ENCODE data around the gene HYAL2. TPM values are rescaled to one million over a fixed set of nuclear protein-coding genes. Genes with fewer than 3 reads are reported as not detected.
A peak's percentile ranks its signal among the peaks of the same experiment; 100 is the strongest.

The HYAL2 gene
- total RNA-seq, 6 experiments from 2014 or later = 13.0 to 41.6 (median 21.2) TPM

GRCh38 chr3:50358911-50359759 lies 36.6 kb upstream of the HYAL2 start, which contains the start of gene TMEM115:
Gene TMEM115, minus strand, starts transcription at chr3:50359521. Its CDS starts 458 bp downstream, at chr3:50359063.
- ATAC-seq = peak; percentile 91 to 98 (median 96)
- Histone ChIP-seq H3K4me3 (peak within 1 kb of the TSS; percentile 87 to 98 (median 92)), H3K27me3 (no peaks in the 10 kb centered on the region), H3K36me3 (peaks cover 0 to 13% (median 2%) of the 10 kb centered on the region in 4 donors), H3K4me1 (peaks cover 0 to 40% (median 24%) of the 10 kb centered on the region in 4 donors), H3K27ac (peak within 1 kb of the TSS; percentile 69 to 86 (median 80)), H3K9me3 (no peaks in the 10 kb centered on the region)
- TF ChIP-seq CTCF (IDR thresholded peaks at IDR 0.05) (no peak), POLR2A (IDR thresholded peaks at IDR 0.05) (peak; percentile 66)
- DNase-seq = peak; percentile 95 to 99 (median 98)
- intact Hi-C loops (cut with DNase I) = no loop called here
- WGBS (ENCODE audit: insufficient coverage, low coverage, low lambda C conversion rate, missing lambda C conversion rate) = 0% methylated on average over 20 of the region's 64 CpGs

- peak overlapping the region; percentile 69 to 86 (median 80) for H3K27ac ChIP-seq
- H3K27me3 ChIP-seq = no peaks in the 10 kb centered on the region
- no peaks in the 10 kb centered on the region for H3K9me3 ChIP-seq
- intact Hi-C loops (cut with DNase I) = no loop called here
- H3K36me3 ChIP-seq = peaks cover 0 to 20% (median 5%) of the 10 kb centered on the region in 4 donors
- 72% methylated on average over 12 of the region's 24 CpGs for WGBS (ENCODE audit: insufficient coverage, low coverage, low lambda C conversion rate, missing lambda C conversion rate)
- DNase-seq (peak in 1 of 3 donors; percentile 62), ATAC-seq (no peak)
- TF ChIP-seq CTCF (IDR thresholded peaks at IDR 0.05) (no peak), POLR2A (IDR thresholded peaks at IDR 0.05) (no peak)
- H3K4me3 ChIP-seq = peak overlapping the region; percentile 87 to 98 (median 92)
- H3K4me1 ChIP-seq = peaks cover 0 to 40% (median 24%) of the 10 kb centered on the region in 4 donors
Observed at GRCh38 chr3:50358355-50358910, 35.9 kb upstream of the HYAL2 start.

- DNase-seq (no peak), ATAC-seq (peak in 1 of 4 donors; percentile 2)
- intact Hi-C loops (cut with DNase I) = no loop called here
- no peaks in the 10 kb centered on the region for H3K9me3 ChIP-seq
- H3K36me3 ChIP-seq = peaks cover 0 to 24% (median 5%) of the 10 kb centered on the region in 4 donors
- H3K27me3 ChIP-seq = no peaks in the 10 kb centered on the region
- H3K4me1 ChIP-seq = peaks cover 0 to 40% (median 24%) of the 10 kb centered on the region in 4 donors
- no peak for TF ChIP-seq POLR2A (IDR thresholded peaks at IDR 0.05)
- no peak for TF ChIP-seq CTCF (IDR thresholded peaks at IDR 0.05)
- WGBS (ENCODE audit: insufficient coverage, low coverage, low lambda C conversion rate, missing lambda C conversion rate) = 0% methylated on average over 1 of the region's 1 CpG
- H3K27ac ChIP-seq = no peak overlapping the region
- H3K4me3 ChIP-seq = peak overlapping the region; percentile 10 to 92 (median 87)
Observed at GRCh38 chr3:50357481-50357880, 34.9 kb upstream of the HYAL2 start.

DNA sequence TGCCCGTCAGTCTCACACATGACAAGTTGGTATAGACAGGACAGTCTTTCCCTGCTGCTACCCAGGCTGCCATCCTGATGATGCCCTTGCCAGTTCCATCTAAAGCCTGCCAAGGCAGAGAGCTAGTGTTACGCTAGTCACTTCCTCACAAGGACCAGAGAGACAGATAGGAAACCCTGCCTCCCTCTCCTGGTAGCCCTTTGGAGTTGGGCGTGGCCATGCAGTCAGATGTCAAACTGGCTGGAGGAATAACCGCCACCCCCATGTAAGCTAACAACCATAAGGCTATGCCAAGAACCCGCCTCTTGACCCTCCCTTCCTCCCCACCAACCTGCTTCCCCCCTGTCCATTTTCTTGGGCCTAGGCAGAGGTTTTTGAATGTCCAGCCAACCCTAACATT lies 34.0 kb upstream of the HYAL2 start:
- Histone ChIP-seq H3K4me1 (peaks cover 0 to 45% (median 26%) of the 10 kb centered on the region in 4 donors), H3K4me3 (no peak overlapping the region), H3K9me3 (no peaks in the 10 kb centered on the region), H3K36me3 (peaks cover 0 to 24% (median 5%) of the 10 kb centered on the region in 4 donors), H3K27ac (no peak overlapping the region), H3K27me3 (no peaks in the 10 kb centered on the region)
- whole genome bisulfite sequencing (ENCODE audit: insufficient coverage, low coverage, low lambda C conversion rate, missing lambda C conversion rate) = 55% methylated on average over 2 of the region's 5 CpGs
- intact Hi-C loops (cut with DNase I) = no loop called here
- ATAC-seq (peak in 1 of 4 donors; percentile 6), DNase-seq (peak in 1 of 3 donors; percentile 57)
- TF ChIP-seq CTCF (IDR thresholded peaks at IDR 0.05) (no peak), POLR2A (IDR thresholded peaks at IDR 0.05) (no peak)

All from right lobe of liver (tissue), 6 donors.